ENCODE results near the gene PLSCR3. TPM values are rescaled to one million over a fixed set of nuclear protein-coding genes. Genes with fewer than 3 reads are reported as not detected.

PLSCR3 gene
- total and polyA plus RNA-seq, 2 experiments from 2014 or later: 30.0 to 34.3 TPM

- no peak overlapping the region for H3K4me2 ChIP-seq
- H3K4me1 Mint-ChIP-seq: peaks cover 12% of the 10 kb centered on the region
- 0 out of 2 replicates have a peak, but pooled peaks cover 5% of the 10 kb centered on the region for H3F3A ChIP-seq (replicated peaks; ENCODE audit: low read depth)
- no peaks in the 10 kb centered on the region for H4K20me1 ChIP-seq (replicated peaks; ENCODE audit: insufficient read depth)
- H3K27ac Mint-ChIP-seq: no peak overlapping the region
- no peak for DNase-seq (ENCODE audit: low spot score)
- TF ChIP-seq ZNF114 (CRISPR knock-in tag; IDR thresholded peaks at IDR 0.05) (no peak), NANOG (IDR thresholded peaks at IDR 0.05; ENCODE audit: borderline replicate concordance) (no peak), POLR2AphosphoS5 (IDR thresholded peaks at IDR 0.05; ENCODE audit: low read depth) (no peak), ZNF331 (CRISPR knock-in tag; IDR thresholded peaks at IDR 0.05; ENCODE audit: low read depth) (no peak), EZH2phosphoT487 (IDR thresholded peaks at IDR 0.05; ENCODE audit: unreplicated experiment) (no peak), ETS1 (IDR thresholded peaks at IDR 0.05) (no peak), EZH2 (IDR thresholded peaks at IDR 0.05; ENCODE audit: low read depth, unreplicated experiment) (no peak), STAT1 (IDR thresholded peaks at IDR 0.05; ENCODE audit: unreplicated experiment) (no peak), CREB1 (CRISPR knock-in tag; IDR thresholded peaks at IDR 0.05; ENCODE audit: low read depth) (no peak), JUNB (IDR thresholded peaks at IDR 0.05; ENCODE audit: unreplicated experiment) (no peak), CTCF (conservative IDR thresholded peaks at IDR 0.05; ENCODE audit: low read depth in 2 of 2) (no peak)
- TF ChIP-seq, protein P1, sequence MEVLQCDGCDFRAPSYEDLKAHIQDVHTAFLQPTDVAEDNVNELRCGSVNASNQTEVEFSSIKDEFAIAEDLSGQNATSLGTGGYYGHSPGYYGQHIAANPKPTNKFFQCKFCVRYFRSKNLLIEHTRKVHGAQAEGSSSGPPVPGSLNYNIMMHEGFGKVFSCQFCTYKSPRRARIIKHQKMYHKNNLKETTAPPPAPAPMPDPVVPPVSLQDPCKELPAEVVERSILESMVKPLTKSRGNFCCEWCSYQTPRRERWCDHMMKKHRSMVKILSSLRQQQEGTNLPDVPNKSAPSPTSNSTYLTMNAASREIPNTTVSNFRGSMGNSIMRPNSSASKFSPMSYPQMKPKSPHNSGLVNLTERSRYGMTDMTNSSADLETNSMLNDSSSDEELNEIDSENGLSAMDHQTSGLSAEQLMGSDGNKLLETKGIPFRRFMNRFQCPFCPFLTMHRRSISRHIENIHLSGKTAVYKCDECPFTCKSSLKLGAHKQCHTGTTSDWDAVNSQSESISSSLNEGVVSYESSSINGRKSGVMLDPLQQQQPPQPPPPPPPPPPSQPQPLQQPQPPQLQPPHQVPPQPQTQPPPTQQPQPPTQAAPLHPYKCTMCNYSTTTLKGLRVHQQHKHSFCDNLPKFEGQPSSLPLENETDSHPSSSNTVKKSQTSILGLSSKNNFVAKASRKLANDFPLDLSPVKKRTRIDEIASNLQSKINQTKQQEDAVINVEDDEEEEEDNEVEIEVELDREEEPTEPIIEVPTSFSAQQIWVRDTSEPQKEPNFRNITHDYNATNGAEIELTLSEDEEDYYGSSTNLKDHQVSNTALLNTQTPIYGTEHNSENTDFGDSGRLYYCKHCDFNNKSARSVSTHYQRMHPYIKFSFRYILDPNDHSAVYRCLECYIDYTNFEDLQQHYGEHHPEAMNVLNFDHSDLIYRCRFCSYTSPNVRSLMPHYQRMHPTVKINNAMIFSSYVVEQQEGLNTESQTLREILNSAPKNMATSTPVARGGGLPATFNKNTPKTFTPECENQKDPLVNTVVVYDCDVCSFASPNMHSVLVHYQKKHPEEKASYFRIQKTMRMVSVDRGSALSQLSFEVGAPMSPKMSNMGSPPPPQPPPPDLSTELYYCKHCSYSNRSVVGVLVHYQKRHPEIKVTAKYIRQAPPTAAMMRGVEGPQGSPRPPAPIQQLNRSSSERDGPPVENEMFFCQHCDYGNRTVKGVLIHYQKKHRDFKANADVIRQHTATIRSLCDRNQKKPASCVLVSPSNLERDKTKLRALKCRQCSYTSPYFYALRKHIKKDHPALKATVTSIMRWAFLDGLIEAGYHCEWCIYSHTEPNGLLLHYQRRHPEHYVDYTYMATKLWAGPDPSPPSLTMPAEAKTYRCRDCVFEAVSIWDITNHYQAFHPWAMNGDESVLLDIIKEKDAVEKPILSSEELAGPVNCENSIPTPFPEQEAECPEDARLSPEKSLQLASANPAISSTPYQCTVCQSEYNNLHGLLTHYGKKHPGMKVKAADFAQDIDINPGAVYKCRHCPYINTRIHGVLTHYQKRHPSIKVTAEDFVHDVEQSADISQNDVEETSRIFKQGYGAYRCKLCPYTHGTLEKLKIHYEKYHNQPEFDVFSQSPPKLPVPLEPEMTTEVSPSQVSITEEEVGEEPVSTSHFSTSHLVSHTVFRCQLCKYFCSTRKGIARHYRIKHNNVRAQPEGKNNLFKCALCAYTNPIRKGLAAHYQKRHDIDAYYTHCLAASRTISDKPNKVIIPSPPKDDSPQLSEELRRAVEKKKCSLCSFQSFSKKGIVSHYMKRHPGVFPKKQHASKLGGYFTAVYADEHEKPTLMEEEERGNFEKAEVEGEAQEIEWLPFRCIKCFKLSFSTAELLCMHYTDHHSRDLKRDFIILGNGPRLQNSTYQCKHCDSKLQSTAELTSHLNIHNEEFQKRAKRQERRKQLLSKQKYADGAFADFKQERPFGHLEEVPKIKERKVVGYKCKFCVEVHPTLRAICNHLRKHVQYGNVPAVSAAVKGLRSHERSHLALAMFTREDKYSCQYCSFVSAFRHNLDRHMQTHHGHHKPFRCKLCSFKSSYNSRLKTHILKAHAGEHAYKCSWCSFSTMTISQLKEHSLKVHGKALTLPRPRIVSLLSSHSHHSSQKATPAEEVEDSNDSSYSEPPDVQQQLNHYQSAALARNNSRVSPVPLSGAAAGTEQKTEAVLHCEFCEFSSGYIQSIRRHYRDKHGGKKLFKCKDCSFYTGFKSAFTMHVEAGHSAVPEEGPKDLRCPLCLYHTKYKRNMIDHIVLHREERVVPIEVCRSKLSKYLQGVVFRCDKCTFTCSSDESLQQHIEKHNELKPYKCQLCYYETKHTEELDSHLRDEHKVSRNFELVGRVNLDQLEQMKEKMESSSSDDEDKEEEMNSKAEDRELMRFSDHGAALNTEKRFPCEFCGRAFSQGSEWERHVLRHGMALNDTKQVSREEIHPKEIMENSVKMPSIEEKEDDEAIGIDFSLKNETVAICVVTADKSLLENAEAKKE (CRISPR knock-in tag; IDR thresholded peaks at IDR 0.05): no peak
- no peak overlapping the region for H3K4me3 Mint-ChIP-seq
- H3K36me3 ChIP-seq (ENCODE audit: insufficient read depth): no peaks in the 10 kb centered on the region
- no peak for ATAC-seq
- no peaks in the 10 kb centered on the region for H3K27me3 ChIP-seq (ENCODE audit: insufficient read depth)
- peaks cover 16% of the 10 kb centered on the region for H3K4me1 ChIP-seq (ENCODE audit: insufficient read depth)
- H3K9me2 ChIP-seq (ENCODE audit: insufficient read depth): no peaks in the 10 kb centered on the region
- H3K79me2 ChIP-seq (replicated peaks; ENCODE audit: insufficient read depth): no peaks in the 10 kb centered on the region
- H3K27me3 Mint-ChIP-seq (ENCODE audit: insufficient read depth, low read depth, poor library complexity): peaks cover 13% of the 10 kb centered on the region
- H3K4me3 ChIP-seq: no peak overlapping the region
- H3K9me3 Mint-ChIP-seq: no peaks in the 10 kb centered on the region
- H3K36me3 Mint-ChIP-seq (ENCODE audit: low read depth): no peaks in the 10 kb centered on the region
- H2AFZ ChIP-seq: no peak overlapping the region
- no peak overlapping the region for H3K27ac ChIP-seq (ENCODE audit: low read depth)
Observed at GRCh38 chr17:7363311-7363710, 31.0 kb downstream of the PLSCR3 start.

Measured in GM23338 (cell line).